ENCODE results near the gene MAP1LC3A. TPM values are rescaled to one million over a fixed set of nuclear protein-coding genes. Genes with fewer than 3 reads are reported as not detected.

The MAP1LC3A gene
- total RNA-seq, 1 donor from 2014 or later = 17.5 TPM

DNA sequence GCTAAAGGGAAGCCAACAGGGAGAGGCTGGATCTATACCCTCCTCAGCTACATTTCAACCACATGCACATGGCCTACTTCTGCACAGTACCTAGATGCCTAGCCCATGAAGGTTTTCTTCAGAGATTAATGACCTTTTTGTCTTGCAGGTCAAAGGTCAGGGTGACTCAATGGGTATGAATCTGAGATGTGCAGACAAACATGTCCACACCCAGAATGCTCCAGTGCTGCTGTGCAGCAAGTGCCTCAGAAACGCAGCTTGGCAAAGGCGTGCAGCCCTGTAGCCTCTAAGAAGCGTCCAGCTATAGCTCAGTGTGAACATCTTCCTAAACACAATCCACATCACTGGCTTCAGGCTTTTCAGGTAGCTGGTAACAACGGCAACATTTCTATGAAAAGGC lies 24.4 kb downstream of the MAP1LC3A start:
- H3K27ac Mint-ChIP-seq (ENCODE audit: unreplicated experiment) = no peak overlapping the region
- TF ChIP-seq, protein P1, sequence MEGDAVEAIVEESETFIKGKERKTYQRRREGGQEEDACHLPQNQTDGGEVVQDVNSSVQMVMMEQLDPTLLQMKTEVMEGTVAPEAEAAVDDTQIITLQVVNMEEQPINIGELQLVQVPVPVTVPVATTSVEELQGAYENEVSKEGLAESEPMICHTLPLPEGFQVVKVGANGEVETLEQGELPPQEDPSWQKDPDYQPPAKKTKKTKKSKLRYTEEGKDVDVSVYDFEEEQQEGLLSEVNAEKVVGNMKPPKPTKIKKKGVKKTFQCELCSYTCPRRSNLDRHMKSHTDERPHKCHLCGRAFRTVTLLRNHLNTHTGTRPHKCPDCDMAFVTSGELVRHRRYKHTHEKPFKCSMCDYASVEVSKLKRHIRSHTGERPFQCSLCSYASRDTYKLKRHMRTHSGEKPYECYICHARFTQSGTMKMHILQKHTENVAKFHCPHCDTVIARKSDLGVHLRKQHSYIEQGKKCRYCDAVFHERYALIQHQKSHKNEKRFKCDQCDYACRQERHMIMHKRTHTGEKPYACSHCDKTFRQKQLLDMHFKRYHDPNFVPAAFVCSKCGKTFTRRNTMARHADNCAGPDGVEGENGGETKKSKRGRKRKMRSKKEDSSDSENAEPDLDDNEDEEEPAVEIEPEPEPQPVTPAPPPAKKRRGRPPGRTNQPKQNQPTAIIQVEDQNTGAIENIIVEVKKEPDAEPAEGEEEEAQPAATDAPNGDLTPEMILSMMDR (conservative IDR thresholded peaks at IDR 0.05) = no peak
- H3K27me3 Mint-ChIP-seq (ENCODE audit: low read depth) = no peaks in the 10 kb centered on the region
- DNase-seq (ENCODE audit: low read depth, low spot score) = no peak
- H3K36me3 Mint-ChIP-seq (ENCODE audit: low read depth) = peaks cover 3% of the 10 kb centered on the region
- H3K9me3 Mint-ChIP-seq = no peaks in the 10 kb centered on the region
- H3K4me3 Mint-ChIP-seq = no peak overlapping the region
- peaks cover 12% of the 10 kb centered on the region for H3K4me1 Mint-ChIP-seq

- H3K27ac Mint-ChIP-seq (ENCODE audit: unreplicated experiment) = no peak overlapping the region
- H3K36me3 Mint-ChIP-seq (ENCODE audit: low read depth) = peaks cover 3% of the 10 kb centered on the region
- no peaks in the 10 kb centered on the region for H3K9me3 Mint-ChIP-seq
- no peaks in the 10 kb centered on the region for H3K27me3 Mint-ChIP-seq (ENCODE audit: low read depth)
- TF ChIP-seq, protein P1 (conservative IDR thresholded peaks at IDR 0.05) = no peak
- no peak overlapping the region for H3K4me3 Mint-ChIP-seq
- peaks cover 12% of the 10 kb centered on the region for H3K4me1 Mint-ChIP-seq
- no peak for DNase-seq (ENCODE audit: low read depth, low spot score)
These were observed 25.0 kb downstream of the MAP1LC3A start for GRCh38 chr20:34583544-34583943.

- Mint-ChIP-seq H3K4me1 (peaks cover 12% of the 10 kb centered on the region), H3K27me3 (ENCODE audit: low read depth) (no peaks in the 10 kb centered on the region), H3K27ac (ENCODE audit: unreplicated experiment) (no peak overlapping the region), H3K9me3 (no peaks in the 10 kb centered on the region), H3K4me3 (no peak overlapping the region), H3K36me3 (ENCODE audit: low read depth) (peaks cover 3% of the 10 kb centered on the region)
- DNase-seq (ENCODE audit: low read depth, low spot score) = no peak
- TF ChIP-seq, protein P1 (conservative IDR thresholded peaks at IDR 0.05) = no peak
These were observed 26.5 kb downstream of the MAP1LC3A start for GRCh38 chr20:34585019-34585418.

DNA sequence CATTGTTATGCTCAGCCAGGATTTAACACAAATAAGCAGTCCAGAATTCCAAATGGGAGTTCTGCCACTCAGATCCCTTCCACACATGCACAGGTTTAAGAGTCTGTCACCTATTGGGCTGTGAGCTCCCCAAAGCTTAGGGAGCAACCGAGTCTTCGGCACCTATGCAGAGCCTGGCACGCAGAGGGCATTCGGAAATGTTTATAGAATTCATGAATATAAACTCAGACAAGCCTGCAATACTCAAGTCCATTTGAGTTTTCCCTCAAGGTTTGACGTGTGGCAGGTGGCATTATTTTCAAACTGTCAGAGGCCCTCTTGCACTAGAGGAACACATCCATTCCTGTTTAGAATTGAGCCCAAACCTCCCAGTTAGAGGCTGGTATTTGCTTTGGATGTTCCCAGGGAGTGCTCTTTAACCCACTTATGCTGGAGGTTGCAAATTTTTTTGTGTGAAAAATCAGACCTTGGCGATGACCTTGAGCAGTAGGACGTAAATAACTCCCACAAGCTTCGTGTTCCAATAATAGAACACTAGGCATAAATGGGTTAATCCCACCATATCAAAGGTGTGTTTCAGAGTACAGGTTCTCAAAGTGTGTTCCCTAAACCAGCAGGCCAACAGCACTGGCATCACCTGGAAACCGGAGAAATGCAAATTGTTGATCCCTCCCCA lies 28.1 kb downstream of the MAP1LC3A start:
- Mint-ChIP-seq H3K4me1 (peaks cover 8% of the 10 kb centered on the region), H3K27me3 (ENCODE audit: low read depth) (no peaks in the 10 kb centered on the region), H3K36me3 (ENCODE audit: low read depth) (peaks cover 3% of the 10 kb centered on the region), H3K9me3 (no peaks in the 10 kb centered on the region), H3K4me3 (no peak overlapping the region), H3K27ac (ENCODE audit: unreplicated experiment) (no peak overlapping the region)
- TF ChIP-seq, protein P1 (conservative IDR thresholded peaks at IDR 0.05) = no peak
- no peak for DNase-seq (ENCODE audit: low read depth, low spot score)

DNA sequence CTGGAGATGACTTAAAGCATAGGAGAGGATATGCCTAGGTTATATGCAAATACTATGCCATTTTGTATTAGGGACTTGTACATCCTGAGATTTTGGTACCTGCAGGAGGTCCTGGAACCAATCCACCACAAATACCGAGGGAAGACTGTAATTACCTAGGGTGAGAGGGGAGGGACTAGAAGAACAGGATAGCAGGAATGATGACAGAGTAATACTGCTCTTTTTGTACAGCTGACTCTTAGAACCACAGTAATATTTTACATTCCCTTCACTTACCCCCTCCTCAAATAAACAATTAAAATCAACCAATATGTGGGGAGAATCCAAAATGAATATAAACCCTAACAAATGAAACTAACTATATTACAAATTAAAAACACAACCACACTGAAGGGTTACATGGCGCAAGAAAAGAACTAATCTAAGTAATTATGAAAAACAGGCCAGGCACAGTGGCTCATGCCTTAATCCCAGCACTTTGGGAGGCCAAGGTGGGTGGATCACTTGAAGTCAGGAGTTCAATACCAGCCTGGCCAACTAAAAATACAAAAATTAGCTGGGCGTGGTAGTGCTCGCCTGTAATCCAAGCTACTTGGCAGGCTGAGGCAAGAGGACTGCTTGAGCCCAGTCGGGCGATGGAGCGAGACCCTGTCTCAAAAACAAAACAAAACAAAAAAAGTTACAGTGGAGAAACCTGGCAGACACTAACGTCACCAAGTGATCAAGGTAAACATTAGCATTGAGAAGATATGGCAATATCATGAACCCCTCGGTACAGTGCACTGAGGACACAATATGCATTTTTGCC lies 37.1 kb downstream of the MAP1LC3A start:
- H3K4me3 Mint-ChIP-seq = no peak overlapping the region
- H3K4me1 Mint-ChIP-seq = no peaks in the 10 kb centered on the region
- no peaks in the 10 kb centered on the region for H3K27me3 Mint-ChIP-seq (ENCODE audit: low read depth)
- no peak for DNase-seq (ENCODE audit: low read depth, low spot score)
- TF ChIP-seq, protein P1 (conservative IDR thresholded peaks at IDR 0.05) = no peak
- H3K36me3 Mint-ChIP-seq (ENCODE audit: low read depth) = peaks cover 2% of the 10 kb centered on the region
- H3K9me3 Mint-ChIP-seq = no peaks in the 10 kb centered on the region
- H3K27ac Mint-ChIP-seq (ENCODE audit: unreplicated experiment) = no peak overlapping the region
